H1 (cell line): ENCODE results near the gene HSPBP1. TPM values are rescaled to one million over a fixed set of nuclear protein-coding genes. Genes with fewer than 3 reads are reported as not detected.

Experiments
- EP300 ChIP-seq, 2 experiments: IDR thresholded peaks; 1 replicate in 1 of 2; 2 replicates in 1 of 2; pipeline ENCODE4 v1.6.1; 2011 to 2012; ENCODE audit warnings: low read depth in 2 of 2, low read length in 2 of 2, mild to moderate bottlenecking in 2 of 2, borderline replicate concordance in 1 of 2, inconsistent platforms in 1 of 2, moderate library complexity in 1 of 2
- MAFK ChIP-seq: IDR thresholded peaks from 2 replicates; pipeline ENCODE4 v1.6.1; 2012; ENCODE audit warnings: low read depth, mild to moderate bottlenecking, improper control_type of control experiment, low read length
- polyA plus RNA-seq, 7 experiments: library from polyadenylated mRNA; depleted of rRNA in 3 of 7; stranded (reverse) in 5 of 7; unstranded in 2 of 7; fragments of >200 nt in 5 of 7; fragments of 200-250 nt in 2 of 7; gene quantifications; 1 replicate in 5 of 7; 2 replicates in 1 of 7; 4 replicates in 1 of 7; pipeline versions ENCODE4 v1.2.1 to v1.2.3, GENCODE V29; 2011 to 2013; ENCODE audit warnings: missing spikeins in 2 of 7, mixed read lengths in 2 of 7
- total RNA-seq: library from RNA; stranded (reverse); fragmentation: NEBNext Ultra II Directional; extraction: Animal tissue kit (Norgen Biotek cat#: 25700); gene quantifications from 2 replicates; pipeline ENCODE4 v1.2.1, GENCODE V29; 2021

Gene HSPBP1
- total and polyA plus RNA-seq, 2 of the 8 experiments (the other 6 are each of a cell fraction or from before 2014, with no cell fraction given), result 63.4 to 100 TPM

- TF ChIP-seq EP300 (IDR thresholded peaks at IDR 0.05; ENCODE audit: borderline replicate concordance in 1 of 2, low read depth in 2 of 2, low read length in 2 of 2), result no peak
- no peak for TF ChIP-seq MAFK
These were observed 28.4 kb downstream of the HSPBP1 start (continued) for GRCh38 chr19:55251341-55252081.
